SK-N-MC (cell line): ENCODE results near the gene CFAP90.

Source experiments
- EZH2 ChIP-seq: fragments of 200-600 bp; sonication (generic); IDR thresholded peaks from one replicate; pipeline ENCODE4 v1.6.1; 2017; ENCODE audit warnings: antibody characterized with exemption
- POLR2AphosphoS5 ChIP-seq: IDR thresholded peaks from 2 replicates; pipeline ENCODE4 v1.6.1; 2012; ENCODE audit warnings: mild to moderate bottlenecking, low read depth, low read length, borderline replicate concordance

GRCh38 chr5:7794823-7795222 is 56.1 kb downstream of the CFAP90 start:
- TF ChIP-seq EZH2 (no peak), POLR2AphosphoS5 (no peak)
